HepG2 (cell line): Measurements from ENCODE around the gene BUD23. TPM values are rescaled to one million over a fixed set of nuclear protein-coding genes. Genes with fewer than 3 reads are reported as not detected.
A peak's percentile ranks its signal among the peaks of the same experiment; 100 is the strongest.

Source experiments
- ARHGAP35 ChIP-seq: sonication (generic); formaldehyde crosslinking; IDR thresholded peaks from 2 replicates; pipeline ENCODE4 v1.9.0; 2022; ENCODE audit warnings: mild to moderate bottlenecking, inconsistent platforms, moderate library complexity, missing genetic modification reagents, borderline replicate concordance
- BHLHE40 ChIP-seq: IDR thresholded peaks from 2 replicates; pipeline ENCODE4 v1.6.1; 2011; ENCODE audit warnings: low read length, improper control_type of control experiment
- GLI4 ChIP-seq: sonication (generic); formaldehyde crosslinking; IDR thresholded peaks from 2 replicates; pipeline ENCODE4 v1.5.1; 2020; ENCODE audit warnings: missing genetic modification reagents, mild to moderate bottlenecking, moderate library complexity, borderline replicate concordance
- HMGA1 ChIP-seq: sonication (generic); formaldehyde crosslinking; conservative IDR thresholded peaks from 2 replicates; pipeline ENCODE4 v1.4.0; 2020; ENCODE audit warnings: missing genetic modification reagents
- KMT2B ChIP-seq: IDR thresholded peaks from 2 replicates; pipeline ENCODE4 v1.6.1; 2016; ENCODE audit warnings: missing genetic modification reagents, missing compliant biosample characterization
- MED8 ChIP-seq: sonication (generic); formaldehyde crosslinking; IDR thresholded peaks from 2 replicates; pipeline ENCODE4 v1.8.1; 2023; ENCODE audit warnings: mild to moderate bottlenecking, missing genetic modification reagents; ENCODE audit not compliant: insufficient replicate concordance
- NCOA5 ChIP-seq: sonication (generic); formaldehyde crosslinking; IDR thresholded peaks from 2 replicates; pipeline ENCODE4 v1.4.0; 2020; ENCODE audit warnings: missing genetic modification reagents
- PHB2 ChIP-seq: fragments of 450-650 bp; IDR thresholded peaks from 2 replicates; pipeline ENCODE4 v1.6.1; 2018; ENCODE audit not compliant: partially characterized antibody
- RFX5 ChIP-seq: IDR thresholded peaks from 2 replicates; pipeline ENCODE4 v1.6.1; 2011; ENCODE audit warnings: low read depth, low read length, improper control_type of control experiment
- SPEN ChIP-seq: sonication (generic); formaldehyde crosslinking; IDR thresholded peaks from 2 replicates; pipeline ENCODE4 v1.5.1; 2020; ENCODE audit warnings: low read depth, mild to moderate bottlenecking, missing genetic modification reagents
- U2AF2 ChIP-seq: fragments of 200-400 bp; formaldehyde crosslinking; IDR thresholded peaks from 2 replicates; pipeline ENCODE4 v1.6.1; 2017; ENCODE audit warnings: low read depth, mild to moderate bottlenecking, low read length
- ZC3H13 ChIP-seq: sonication (generic); formaldehyde crosslinking; IDR thresholded peaks from 2 replicates; pipeline ENCODE4 v1.8.1; 2023; ENCODE audit warnings: mild to moderate bottlenecking, missing genetic modification reagents, moderate library complexity
- ZNF34 ChIP-seq: sonication (generic); formaldehyde crosslinking; IDR thresholded peaks from 2 replicates; pipeline ENCODE4 v1.4.0; 2020; ENCODE audit warnings: mild to moderate bottlenecking, missing genetic modification reagents, borderline replicate concordance
- ZNF891 ChIP-seq: sonication (generic); formaldehyde crosslinking; IDR thresholded peaks from 2 replicates; pipeline ENCODE4 v1.5.0; 2020; ENCODE audit warnings: mild to moderate bottlenecking, missing genetic modification reagents
- polyA plus RNA-seq, 8 experiments: library from polyadenylated mRNA; depleted of rRNA in 3 of 8; stranded (reverse) in 7 of 8; unstranded in 1 of 8; fragments of >200 nt; fragmentation: Illumina TruSeq in 4 of 8; extraction: Trizol in 4 of 8; gene quantifications; 2 replicates each; pipeline versions ENCODE4 v1.2.1 to v1.2.3, GENCODE V29; 2011 to 2016; ENCODE audit warnings: low read depth in 4 of 8, missing spikeins in 1 of 8, mixed read lengths in 1 of 8; ENCODE audit not compliant: insufficient read depth in 1 of 8
- total RNA-seq, 5 experiments: library from RNA; depleted of rRNA; stranded (reverse); fragments of >200 nt; fragmentation: Illumina TruSeq; extraction: Trizol; gene quantifications; 2 replicates each; pipeline ENCODE4 v1.2.3, GENCODE V29; 2016; ENCODE audit warnings: low read depth in 1 of 5
- TF ChIP-seq, protein P1 (sequence below): sonication (generic); formaldehyde crosslinking; IDR thresholded peaks from 2 replicates; pipeline ENCODE4 v1.5.1; 2020; ENCODE audit warnings: mild to moderate bottlenecking, moderate library complexity, missing genetic modification reagents
- TF ChIP-seq, protein P2 (sequence below): sonication (generic); formaldehyde crosslinking; IDR thresholded peaks from 2 replicates; pipeline ENCODE4 v1.9.0; 2021; ENCODE audit warnings: missing genetic modification reagents, borderline replicate concordance
- TF ChIP-seq, protein P3 (sequence below): sonication (generic); formaldehyde crosslinking; IDR thresholded peaks from 2 replicates; pipeline ENCODE4 v1.5.1; 2020; ENCODE audit warnings: missing genetic modification reagents, mild to moderate bottlenecking, borderline replicate concordance
- TF ChIP-seq, protein P4 (sequence below): sonication (generic); formaldehyde crosslinking; IDR thresholded peaks from 2 replicates; pipeline ENCODE4 v1.4.0; 2020; ENCODE audit warnings: low read depth, mild to moderate bottlenecking, missing genetic modification reagents
- TF ChIP-seq, protein P5 (sequence below): sonication (generic); formaldehyde crosslinking; IDR thresholded peaks from 2 replicates; pipeline ENCODE4 v1.8.1; 2023; ENCODE audit warnings: missing genetic modification reagents, mild to moderate bottlenecking, borderline replicate concordance
- TF ChIP-seq, protein P6 (sequence below): sonication (generic); formaldehyde crosslinking; IDR thresholded peaks from 2 replicates; pipeline ENCODE4 v1.4.0; 2020; ENCODE audit warnings: missing genetic modification reagents, borderline replicate concordance

Gene BUD23
- total and polyA plus RNA-seq, 2 of the 13 experiments (the other 11 are each of a cell fraction or from before 2014, with no cell fraction given): 47.5 to 54.5 TPM

DNA sequence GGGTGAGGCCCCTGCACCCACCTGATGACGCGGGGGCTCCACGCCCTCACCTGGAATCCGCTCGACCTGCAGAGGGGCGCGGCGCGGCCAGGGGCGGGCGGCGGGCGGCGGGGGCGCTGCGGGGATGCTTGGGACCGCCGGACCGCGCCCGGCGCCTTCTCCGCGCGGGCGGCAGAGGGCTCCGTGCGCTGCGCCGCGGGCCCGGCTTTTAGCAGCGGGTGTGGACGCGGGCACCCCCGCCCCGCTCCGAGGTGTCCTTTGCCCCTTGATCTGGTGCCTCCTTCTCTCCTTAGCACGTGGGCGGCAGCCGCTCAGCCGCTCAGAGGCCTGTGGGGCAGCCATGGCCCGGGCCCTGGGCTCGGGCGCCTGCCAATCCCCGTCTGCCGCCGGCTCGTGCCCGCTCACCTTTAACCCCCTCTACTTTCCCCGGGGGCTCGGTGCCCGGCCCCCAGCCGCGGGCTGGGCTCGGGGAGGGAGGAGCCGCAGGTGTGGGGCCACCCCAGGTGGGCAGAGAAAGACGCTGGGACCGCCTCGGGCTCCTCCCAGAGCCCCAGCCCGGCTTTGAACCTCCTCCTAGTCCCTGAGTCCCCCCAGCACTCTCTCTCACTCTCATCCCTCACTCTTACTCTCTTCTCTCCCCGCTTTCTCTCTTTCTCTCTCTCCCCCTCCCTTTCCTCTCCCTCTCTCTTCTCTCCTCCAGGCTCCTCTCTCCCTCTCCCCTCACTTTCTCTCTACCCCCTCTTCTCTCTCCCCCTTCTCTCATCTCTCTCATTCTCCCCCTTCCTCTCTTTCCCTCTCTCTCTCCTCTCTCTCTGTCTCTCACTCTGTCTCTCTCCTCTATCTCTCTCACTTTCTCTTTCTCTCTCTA lies 35.4 kb upstream of the BUD23 start (continued):
- TF ChIP-seq, protein P1, sequence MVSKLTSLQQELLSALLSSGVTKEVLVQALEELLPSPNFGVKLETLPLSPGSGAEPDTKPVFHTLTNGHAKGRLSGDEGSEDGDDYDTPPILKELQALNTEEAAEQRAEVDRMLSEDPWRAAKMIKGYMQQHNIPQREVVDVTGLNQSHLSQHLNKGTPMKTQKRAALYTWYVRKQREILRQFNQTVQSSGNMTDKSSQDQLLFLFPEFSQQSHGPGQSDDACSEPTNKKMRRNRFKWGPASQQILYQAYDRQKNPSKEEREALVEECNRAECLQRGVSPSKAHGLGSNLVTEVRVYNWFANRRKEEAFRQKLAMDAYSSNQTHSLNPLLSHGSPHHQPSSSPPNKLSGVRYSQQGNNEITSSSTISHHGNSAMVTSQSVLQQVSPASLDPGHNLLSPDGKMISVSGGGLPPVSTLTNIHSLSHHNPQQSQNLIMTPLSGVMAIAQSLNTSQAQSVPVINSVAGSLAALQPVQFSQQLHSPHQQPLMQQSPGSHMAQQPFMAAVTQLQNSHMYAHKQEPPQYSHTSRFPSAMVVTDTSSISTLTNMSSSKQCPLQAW (CRISPR knock-in tag): peak; percentile 56; the same call in 1 of the 2 replicates
- TF ChIP-seq GLI4 (CRISPR knock-in tag): no peak
- TF ChIP-seq, protein P2, sequence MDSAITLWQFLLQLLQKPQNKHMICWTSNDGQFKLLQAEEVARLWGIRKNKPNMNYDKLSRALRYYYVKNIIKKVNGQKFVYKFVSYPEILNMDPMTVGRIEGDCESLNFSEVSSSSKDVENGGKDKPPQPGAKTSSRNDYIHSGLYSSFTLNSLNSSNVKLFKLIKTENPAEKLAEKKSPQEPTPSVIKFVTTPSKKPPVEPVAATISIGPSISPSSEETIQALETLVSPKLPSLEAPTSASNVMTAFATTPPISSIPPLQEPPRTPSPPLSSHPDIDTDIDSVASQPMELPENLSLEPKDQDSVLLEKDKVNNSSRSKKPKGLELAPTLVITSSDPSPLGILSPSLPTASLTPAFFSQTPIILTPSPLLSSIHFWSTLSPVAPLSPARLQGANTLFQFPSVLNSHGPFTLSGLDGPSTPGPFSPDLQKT (CRISPR knock-in tag): no peak
- TF ChIP-seq, protein P3, sequence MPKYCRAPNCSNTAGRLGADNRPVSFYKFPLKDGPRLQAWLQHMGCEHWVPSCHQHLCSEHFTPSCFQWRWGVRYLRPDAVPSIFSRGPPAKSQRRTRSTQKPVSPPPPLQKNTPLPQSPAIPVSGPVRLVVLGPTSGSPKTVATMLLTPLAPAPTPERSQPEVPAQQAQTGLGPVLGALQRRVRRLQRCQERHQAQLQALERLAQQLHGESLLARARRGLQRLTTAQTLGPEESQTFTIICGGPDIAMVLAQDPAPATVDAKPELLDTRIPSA (CRISPR knock-in tag): no peak
- no peak for TF ChIP-seq ZNF34
- TF ChIP-seq, protein P4, sequence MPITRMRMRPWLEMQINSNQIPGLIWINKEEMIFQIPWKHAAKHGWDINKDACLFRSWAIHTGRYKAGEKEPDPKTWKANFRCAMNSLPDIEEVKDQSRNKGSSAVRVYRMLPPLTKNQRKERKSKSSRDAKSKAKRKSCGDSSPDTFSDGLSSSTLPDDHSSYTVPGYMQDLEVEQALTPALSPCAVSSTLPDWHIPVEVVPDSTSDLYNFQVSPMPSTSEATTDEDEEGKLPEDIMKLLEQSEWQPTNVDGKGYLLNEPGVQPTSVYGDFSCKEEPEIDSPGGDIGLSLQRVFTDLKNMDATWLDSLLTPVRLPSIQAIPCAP (CRISPR knock-in tag): no peak
- TF ChIP-seq, protein P5, sequence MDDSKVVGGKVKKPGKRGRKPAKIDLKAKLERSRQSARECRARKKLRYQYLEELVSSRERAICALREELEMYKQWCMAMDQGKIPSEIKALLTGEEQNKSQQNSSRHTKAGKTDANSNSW: no peak
- TF ChIP-seq PHB2: no peak
- TF ChIP-seq KMT2B (CRISPR knock-in tag): no peak
- TF ChIP-seq U2AF2: no peak
- TF ChIP-seq BHLHE40: peak; percentile 77
- no peak for TF ChIP-seq ARHGAP35
- no peak for TF ChIP-seq RFX5
- no peak for TF ChIP-seq ZNF891 (CRISPR knock-in tag)
- peak; percentile 67; the same call in 1 of the 2 replicates for TF ChIP-seq SPEN (CRISPR knock-in tag)
- TF ChIP-seq MED8 (CRISPR knock-in tag): peak; percentile 69
- no peak for TF ChIP-seq HMGA1 (CRISPR knock-in tag)
- 0 out of 2 replicates have a peak, but pooled peaks have one; percentile 20 for TF ChIP-seq ZC3H13 (CRISPR knock-in tag)
- TF ChIP-seq NCOA5: no peak
- TF ChIP-seq, protein P6, sequence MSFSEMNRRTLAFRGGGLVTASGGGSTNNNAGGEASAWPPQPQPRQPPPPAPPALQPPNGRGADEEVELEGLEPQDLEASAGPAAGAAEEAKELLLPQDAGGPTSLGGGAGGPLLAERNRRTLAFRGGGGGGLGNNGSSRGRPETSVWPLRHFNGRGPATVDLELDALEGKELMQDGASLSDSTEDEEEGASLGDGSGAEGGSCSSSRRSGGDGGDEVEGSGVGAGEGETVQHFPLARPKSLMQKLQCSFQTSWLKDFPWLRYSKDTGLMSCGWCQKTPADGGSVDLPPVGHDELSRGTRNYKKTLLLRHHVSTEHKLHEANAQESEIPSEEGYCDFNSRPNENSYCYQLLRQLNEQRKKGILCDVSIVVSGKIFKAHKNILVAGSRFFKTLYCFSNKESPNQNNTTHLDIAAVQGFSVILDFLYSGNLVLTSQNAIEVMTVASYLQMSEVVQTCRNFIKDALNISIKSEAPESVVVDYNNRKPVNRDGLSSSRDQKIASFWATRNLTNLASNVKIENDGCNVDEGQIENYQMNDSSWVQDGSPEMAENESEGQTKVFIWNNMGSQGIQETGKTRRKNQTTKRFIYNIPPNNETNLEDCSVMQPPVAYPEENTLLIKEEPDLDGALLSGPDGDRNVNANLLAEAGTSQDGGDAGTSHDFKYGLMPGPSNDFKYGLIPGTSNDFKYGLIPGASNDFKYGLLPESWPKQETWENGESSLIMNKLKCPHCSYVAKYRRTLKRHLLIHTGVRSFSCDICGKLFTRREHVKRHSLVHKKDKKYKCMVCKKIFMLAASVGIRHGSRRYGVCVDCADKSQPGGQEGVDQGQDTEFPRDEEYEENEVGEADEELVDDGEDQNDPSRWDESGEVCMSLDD: 0 out of 2 replicates have a peak, but pooled peaks have one; percentile 44
